GM13976 (cell line): ENCODE results near the gene LAMB1.

Source experiments
- DNase-seq: peaks from one replicate; pipeline ENCODE4 v3.0.0; 2012; ENCODE audit warnings: low spot score
- in situ Hi-C: fragments of 300-500 bp; cut with MboI; formaldehyde crosslinking; loops from one replicate; pipeline ENCODE4 v1.12.0; 2022; ENCODE audit warnings: low sequenced_read_pairs, mixed read lengths, inconsistent platforms; ENCODE audit not compliant: unreplicated experiment
- TF ChIP-seq, protein P1 (sequence below): IDR thresholded peaks from 2 replicates; pipeline ENCODE4 v1.5.1; 2012; ENCODE audit warnings: borderline replicate concordance, mild to moderate bottlenecking; ENCODE audit not compliant: insufficient read depth; ENCODE audit errors: extremely low read depth, missing control alignments, control extremely low read depth

Gene LAMB1

DNA sequence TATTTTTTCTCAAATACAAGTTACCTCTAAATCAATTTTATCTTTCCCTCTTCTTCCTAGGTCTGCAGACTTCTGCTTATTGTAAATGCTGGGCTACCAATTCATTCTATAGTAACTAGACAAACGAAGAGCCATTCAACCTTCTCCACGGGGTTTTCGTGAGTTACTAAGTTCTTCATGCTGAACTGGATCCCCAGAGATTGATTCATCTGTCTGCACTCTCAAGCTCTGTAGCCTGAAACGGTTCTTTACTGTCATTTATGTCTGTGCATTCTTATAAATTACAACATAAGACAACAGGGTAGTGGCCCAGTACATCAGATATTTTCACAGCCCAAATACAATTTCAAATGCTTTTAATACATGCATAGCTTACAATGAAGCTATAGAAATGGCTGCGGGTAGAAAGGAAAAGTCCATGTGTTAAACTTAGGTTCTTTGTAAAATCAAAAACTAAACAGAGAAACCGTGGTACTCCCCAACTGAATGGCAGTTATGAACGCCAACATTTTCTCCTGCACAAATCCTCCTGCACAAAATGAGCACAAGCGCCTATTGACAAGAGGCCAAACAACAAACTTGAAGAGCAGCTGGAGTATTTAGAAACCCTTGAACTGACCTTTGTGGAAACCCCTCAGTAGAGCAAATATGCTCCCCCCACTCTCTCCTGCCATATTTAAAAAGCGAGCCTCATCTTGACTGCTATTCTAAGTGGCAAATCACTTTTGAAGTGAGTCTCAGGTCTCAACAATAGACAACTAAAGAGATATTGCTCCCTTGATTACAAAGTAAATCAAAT lies 20.7 kb downstream of the LAMB1 start:
- TF ChIP-seq, protein P1, sequence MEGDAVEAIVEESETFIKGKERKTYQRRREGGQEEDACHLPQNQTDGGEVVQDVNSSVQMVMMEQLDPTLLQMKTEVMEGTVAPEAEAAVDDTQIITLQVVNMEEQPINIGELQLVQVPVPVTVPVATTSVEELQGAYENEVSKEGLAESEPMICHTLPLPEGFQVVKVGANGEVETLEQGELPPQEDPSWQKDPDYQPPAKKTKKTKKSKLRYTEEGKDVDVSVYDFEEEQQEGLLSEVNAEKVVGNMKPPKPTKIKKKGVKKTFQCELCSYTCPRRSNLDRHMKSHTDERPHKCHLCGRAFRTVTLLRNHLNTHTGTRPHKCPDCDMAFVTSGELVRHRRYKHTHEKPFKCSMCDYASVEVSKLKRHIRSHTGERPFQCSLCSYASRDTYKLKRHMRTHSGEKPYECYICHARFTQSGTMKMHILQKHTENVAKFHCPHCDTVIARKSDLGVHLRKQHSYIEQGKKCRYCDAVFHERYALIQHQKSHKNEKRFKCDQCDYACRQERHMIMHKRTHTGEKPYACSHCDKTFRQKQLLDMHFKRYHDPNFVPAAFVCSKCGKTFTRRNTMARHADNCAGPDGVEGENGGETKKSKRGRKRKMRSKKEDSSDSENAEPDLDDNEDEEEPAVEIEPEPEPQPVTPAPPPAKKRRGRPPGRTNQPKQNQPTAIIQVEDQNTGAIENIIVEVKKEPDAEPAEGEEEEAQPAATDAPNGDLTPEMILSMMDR = no peak
- in situ Hi-C loops = no loop called here
- DNase-seq = no peak

DNA sequence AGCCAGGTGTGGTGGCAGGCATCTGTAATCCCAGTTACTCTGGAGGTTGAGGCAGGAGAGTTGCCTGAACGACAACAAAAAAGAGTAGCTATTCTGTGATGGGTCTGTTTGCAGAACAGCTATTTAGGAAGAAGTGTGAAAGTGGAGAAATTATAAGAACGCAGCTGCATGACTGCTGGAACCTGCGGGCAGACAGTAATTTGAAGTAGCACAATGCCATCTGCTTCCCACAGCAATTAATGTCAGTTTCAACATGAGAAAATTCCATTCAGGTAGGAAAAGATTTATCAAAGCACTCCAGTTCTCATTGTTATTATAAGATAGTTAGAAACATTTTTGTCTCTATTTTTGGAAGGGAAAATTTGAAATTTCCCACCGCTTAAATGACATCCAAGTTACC lies 21.5 kb downstream of the LAMB1 start:
- TF ChIP-seq, protein P1 = no peak
- DNase-seq = no peak
- in situ Hi-C loops = no loop called here

DNA sequence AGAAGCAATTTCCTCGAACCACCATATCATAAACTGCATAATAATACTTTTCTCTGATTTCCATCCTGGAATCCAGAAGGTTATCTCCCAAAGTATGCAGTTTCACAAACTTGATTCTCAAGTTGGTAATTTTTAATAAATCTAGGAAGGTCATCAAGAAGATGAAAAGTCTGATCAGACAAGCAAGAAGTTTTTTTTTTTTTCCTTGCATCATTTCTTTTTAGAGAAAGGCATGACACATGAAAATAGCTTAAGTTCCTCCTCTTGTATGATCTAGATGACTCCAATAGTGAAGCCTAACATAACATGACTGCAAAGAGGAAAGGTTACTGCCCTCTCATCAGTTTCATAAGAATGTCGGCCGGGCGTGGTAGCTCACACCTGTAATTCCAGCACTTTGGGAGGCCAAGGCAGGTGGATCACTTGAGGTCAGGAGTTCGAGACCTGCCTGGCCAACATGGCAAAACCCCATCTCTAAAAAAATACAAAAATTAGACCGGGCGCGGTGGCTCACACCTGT lies 22.2 kb downstream of the LAMB1 start:
- in situ Hi-C loops = no loop called here
- TF ChIP-seq, protein P1 = no peak
- DNase-seq = no peak

DNA sequence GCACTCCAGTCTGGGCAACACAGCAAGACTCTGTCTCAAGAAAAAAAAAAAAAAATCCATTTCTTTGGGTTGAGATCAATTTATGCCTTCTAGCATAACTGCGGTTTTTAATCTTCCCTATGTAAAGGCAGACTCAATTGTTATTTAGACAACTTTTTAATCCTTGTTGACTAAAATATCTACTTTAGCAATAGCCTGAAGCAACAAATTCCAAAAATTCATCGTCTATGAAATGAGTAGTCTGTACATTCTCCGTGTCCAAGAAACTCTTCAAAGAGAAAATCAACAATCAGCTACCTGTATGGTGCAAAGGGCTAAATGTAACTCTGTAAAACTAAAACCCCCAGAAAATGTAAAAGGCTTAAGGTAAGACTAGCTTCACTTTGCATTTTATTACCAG lies 22.8 kb downstream of the LAMB1 start:
- in situ Hi-C loops = no loop called here
- TF ChIP-seq, protein P1 = no peak
- DNase-seq = no peak

DNA sequence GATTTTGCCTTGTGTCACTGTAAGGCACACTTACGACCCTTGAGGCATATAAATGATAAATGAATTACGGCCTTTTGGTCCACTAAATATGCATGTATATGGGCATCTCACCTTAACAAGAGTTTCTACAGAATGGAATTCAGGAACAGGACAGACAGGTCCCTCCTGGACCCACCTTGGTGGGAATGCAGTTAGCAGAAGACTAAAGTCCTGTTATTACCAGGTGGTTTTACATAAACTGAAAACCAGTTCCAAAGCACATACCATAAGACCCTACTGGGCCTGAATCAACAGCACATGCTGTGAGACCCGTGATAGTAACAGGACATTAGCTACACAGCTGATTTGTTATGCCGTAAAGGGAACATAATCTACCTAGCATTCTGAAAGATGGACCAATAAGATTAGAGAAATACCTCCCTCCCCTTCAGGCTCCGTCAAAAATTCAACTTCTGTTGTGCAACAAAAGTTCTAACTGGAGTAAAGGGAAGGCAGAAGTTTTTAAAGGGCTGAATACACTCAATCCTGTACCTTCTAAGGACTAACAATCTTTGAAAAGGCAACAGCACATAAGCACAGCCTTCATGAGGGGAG lies 24.0 kb downstream of the LAMB1 start:
- TF ChIP-seq, protein P1 = no peak
- DNase-seq = no peak
- in situ Hi-C loops = no loop called here

DNA sequence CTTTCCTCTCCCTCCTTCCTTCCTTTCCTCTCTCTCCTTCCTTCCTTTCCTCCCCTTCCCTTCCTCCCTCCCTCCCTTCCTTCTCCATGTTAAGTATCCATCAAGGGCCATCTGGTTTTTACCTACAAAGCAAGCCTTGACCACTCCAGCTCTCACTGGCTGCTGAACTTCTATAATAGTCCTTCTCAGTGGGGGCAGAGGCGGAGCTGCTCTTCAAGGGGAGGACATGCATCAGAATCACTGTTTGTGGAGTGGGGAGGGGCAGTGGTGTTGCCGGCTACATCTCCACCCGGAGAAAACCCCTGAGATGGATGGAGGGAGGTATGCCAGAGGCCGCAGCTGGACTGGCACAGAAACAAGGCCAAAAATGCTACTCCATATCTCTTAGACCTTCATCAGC lies 25.9 kb downstream of the LAMB1 start:
- in situ Hi-C loops = no loop called here
- TF ChIP-seq, protein P1 = no peak
- no peak for DNase-seq
